RWPE1 (cell line): Measurements from ENCODE around the gene LAIR1.

ENCODE experiments used
- CTCF ChIA-PET: fragments of 350-600 bp; sonication (Branson Sonifier 250); formaldehyde crosslinking; extraction: SDS; loops from one replicate; lab custom pipeline; 2021; lab: Yijun Ruan, JAX
- POLR2A ChIA-PET: fragments of 400-600 bp; formaldehyde crosslinking; extraction: SDS; loops from one replicate; lab custom pipeline; 2020; ENCODE audit warnings: antibody characterized with exemption; ENCODE audit not compliant: low non-redundant PET; lab: Yijun Ruan, JAX
- DNase-seq: peaks from one replicate; pipeline ENCODE4 v3.0.0; 2012; ENCODE audit warnings: low spot score
- H3K27ac ChIP-seq: fragments of 450-650 bp; 2 replicates; pipeline ENCODE4 v1.5.1; 2017
- TF ChIP-seq, protein P1 (sequence below): fragments of 450-650 bp; conservative IDR thresholded peaks from 2 replicates; pipeline ENCODE4 v1.5.1; 2017; ENCODE audit warnings: low read depth, mild to moderate bottlenecking

LAIR1 gene

GRCh38 chr19:54364775-54365257, at the start of gene LAIR1:
TSS of gene LAIR1 (minus strand) at chr19:54364931. CDS start at chr19:54364804, 127 bp downstream.
- ChIA-PET POLR2A (no interaction called here), CTCF (no interaction called here)
- no peak for DNase-seq
- TF ChIP-seq, protein P1, sequence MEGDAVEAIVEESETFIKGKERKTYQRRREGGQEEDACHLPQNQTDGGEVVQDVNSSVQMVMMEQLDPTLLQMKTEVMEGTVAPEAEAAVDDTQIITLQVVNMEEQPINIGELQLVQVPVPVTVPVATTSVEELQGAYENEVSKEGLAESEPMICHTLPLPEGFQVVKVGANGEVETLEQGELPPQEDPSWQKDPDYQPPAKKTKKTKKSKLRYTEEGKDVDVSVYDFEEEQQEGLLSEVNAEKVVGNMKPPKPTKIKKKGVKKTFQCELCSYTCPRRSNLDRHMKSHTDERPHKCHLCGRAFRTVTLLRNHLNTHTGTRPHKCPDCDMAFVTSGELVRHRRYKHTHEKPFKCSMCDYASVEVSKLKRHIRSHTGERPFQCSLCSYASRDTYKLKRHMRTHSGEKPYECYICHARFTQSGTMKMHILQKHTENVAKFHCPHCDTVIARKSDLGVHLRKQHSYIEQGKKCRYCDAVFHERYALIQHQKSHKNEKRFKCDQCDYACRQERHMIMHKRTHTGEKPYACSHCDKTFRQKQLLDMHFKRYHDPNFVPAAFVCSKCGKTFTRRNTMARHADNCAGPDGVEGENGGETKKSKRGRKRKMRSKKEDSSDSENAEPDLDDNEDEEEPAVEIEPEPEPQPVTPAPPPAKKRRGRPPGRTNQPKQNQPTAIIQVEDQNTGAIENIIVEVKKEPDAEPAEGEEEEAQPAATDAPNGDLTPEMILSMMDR = no peak
- H3K27ac ChIP-seq = no peak within 1 kb of the TSS

GRCh38 chr19:54414156-54414555, 49.4 kb upstream of the LAIR1 start:
- TF ChIP-seq, protein P1 = no peak
- CTCF ChIA-PET = no interaction called here
- POLR2A ChIA-PET = no interaction called here

GRCh38 chr19:54412877-54413276, 48.1 kb upstream of the LAIR1 start:
- no peak overlapping the region for H3K27ac ChIP-seq
- POLR2A ChIA-PET = no interaction called here
- TF ChIP-seq, protein P1 = no peak
- DNase-seq = no peak
- CTCF ChIA-PET = no interaction called here

More at GRCh38 chr19:54414156-54414555, 49.4 kb upstream of the LAIR1 start:
- DNase-seq = no peak
- H3K27ac ChIP-seq = no peak overlapping the region

- no peak for DNase-seq
- ChIA-PET POLR2A (no interaction called here), CTCF (interaction anchor here (0.6 kb wide), 2 partner anchors 17 to 21 kb away, joined by 3 read pairs; no protein-coding TSS in a partner anchor)
- TF ChIP-seq, protein P1 = no peak
- H3K27ac ChIP-seq = no peak overlapping the region
Measured at GRCh38 chr19:54411033-54411432, 46.3 kb upstream of the LAIR1 start.

DNA sequence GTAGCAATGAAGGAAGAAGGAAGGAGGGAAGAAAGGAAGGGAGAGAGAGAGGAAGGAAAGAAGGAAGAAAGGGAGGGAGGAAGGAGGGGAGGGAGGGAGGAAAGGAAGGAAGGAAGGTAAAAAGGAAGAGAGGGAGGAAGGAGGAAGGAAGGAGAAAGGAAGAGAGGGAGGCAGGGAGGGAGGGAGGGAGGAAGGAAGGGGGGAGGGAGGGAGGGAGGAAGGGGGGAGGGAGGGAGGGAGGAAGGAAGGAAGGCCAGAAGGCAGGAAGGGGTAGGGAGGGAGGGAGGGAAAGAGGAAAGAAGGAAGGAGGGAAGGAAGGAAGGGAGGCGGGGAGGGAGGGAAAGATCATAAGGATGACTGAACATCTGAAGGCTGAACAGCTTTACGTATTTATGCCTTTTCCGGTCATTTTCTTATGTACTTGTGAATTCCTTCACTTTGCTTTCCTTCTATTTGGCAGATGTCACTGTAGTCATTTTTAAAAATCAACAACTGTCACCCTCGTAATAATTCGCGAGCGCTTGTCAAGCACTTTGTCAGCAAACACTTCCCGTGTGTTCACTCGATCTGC, 43.8 kb upstream of the LAIR1 start:
- no peak overlapping the region for H3K27ac ChIP-seq
- DNase-seq = no peak
- TF ChIP-seq, protein P1 = no peak
- CTCF ChIA-PET = no interaction called here
- POLR2A ChIA-PET = no interaction called here

- H3K27ac ChIP-seq = no peak overlapping the region
- DNase-seq = no peak
- ChIA-PET POLR2A (no interaction called here), CTCF (interaction anchor here (0.6 to 1.1 kb wide), 2 partner anchors 17 to 23 kb away, joined by 4 to 5 read pairs; no protein-coding TSS in a partner anchor)
- TF ChIP-seq, protein P1 = no peak
Measured at GRCh38 chr19:54407780-54408179, 43.0 kb upstream of the LAIR1 start.
